C4-2B (cell line): ENCODE data around the gene TENM4.

ENCODE experiments used
- ZFX ChIP-seq: fragments of 450-650 bp; IDR thresholded peaks from 2 replicates; pipeline ENCODE4 v1.6.1; 2017
- TF ChIP-seq, protein P1 (sequence below): fragments of 450-650 bp; conservative IDR thresholded peaks from 2 replicates; pipeline ENCODE4 v1.5.1; 2017; ENCODE audit warnings: mild to moderate bottlenecking

DNA sequence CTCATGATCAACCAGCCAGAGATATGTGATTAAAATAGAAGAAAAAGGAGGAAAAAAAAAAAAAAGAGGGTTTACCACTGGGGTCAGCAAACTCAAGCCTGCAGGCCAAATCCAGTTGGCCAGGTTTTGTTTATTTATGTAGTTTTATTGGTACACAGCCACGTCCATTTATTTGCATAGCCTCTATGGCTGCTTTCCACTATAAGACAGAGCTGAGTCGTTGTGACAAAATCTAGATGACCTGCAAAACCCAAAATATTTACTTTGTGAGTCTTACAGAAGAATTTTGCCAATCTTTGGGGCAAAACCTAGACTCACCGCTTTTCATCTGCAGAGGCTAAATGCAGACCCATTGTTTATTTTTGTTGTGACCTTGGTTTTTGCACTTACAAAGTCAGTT, 87.1 kb downstream of the TENM4 start:
- TF ChIP-seq, protein P1, sequence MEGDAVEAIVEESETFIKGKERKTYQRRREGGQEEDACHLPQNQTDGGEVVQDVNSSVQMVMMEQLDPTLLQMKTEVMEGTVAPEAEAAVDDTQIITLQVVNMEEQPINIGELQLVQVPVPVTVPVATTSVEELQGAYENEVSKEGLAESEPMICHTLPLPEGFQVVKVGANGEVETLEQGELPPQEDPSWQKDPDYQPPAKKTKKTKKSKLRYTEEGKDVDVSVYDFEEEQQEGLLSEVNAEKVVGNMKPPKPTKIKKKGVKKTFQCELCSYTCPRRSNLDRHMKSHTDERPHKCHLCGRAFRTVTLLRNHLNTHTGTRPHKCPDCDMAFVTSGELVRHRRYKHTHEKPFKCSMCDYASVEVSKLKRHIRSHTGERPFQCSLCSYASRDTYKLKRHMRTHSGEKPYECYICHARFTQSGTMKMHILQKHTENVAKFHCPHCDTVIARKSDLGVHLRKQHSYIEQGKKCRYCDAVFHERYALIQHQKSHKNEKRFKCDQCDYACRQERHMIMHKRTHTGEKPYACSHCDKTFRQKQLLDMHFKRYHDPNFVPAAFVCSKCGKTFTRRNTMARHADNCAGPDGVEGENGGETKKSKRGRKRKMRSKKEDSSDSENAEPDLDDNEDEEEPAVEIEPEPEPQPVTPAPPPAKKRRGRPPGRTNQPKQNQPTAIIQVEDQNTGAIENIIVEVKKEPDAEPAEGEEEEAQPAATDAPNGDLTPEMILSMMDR = no peak; the same call in 1 of the 2 replicates
- no peak for TF ChIP-seq ZFX
